ENCODE measurements around the gene PPP6R2. TPM values are rescaled to one million over a fixed set of nuclear protein-coding genes. Genes with fewer than 3 reads are reported as not detected.

PPP6R2 gene
- total RNA-seq, 2 donors from 2014 or later, result 80.6 to 107 TPM

- WGBS, result 94% methylated on average over 41 of the region's 41 CpGs
- intact Hi-C loops (cut with DNase I), result no loop called here
Observed at GRCh38 chr22:50459496-50460140, 116.5 kb downstream of the PPP6R2 start.

GRCh38 chr22:50460938-50461337, 117.8 kb downstream of the PPP6R2 start:
- H3K4me3 ChIP-seq, result no peak overlapping the region
- no peak overlapping the region for H3K27ac ChIP-seq
- peaks cover 11% of the 10 kb centered on the region for H3K4me1 ChIP-seq (replicated peaks)
- DNase-seq (ENCODE audit: low spot score), result peak; percentile 69
- H3K27me3 ChIP-seq (replicated peaks; ENCODE audit: insufficient read depth), result no peaks in the 10 kb centered on the region
- intact Hi-C loops (cut with DNase I), result no loop called here
- WGBS, result 55% methylated on average over 17 of the region's 17 CpGs
- TF ChIP-seq POLR2A (IDR thresholded peaks at IDR 0.05), result no peak
- TF ChIP-seq POLR2AphosphoS5 (IDR thresholded peaks at IDR 0.05), result peak; percentile 78
- peaks cover 28 to 75% of the 10 kb centered on the region in 2 donors for H3K36me3 ChIP-seq
- H3K9me3 ChIP-seq, result no peaks in the 10 kb centered on the region

More at GRCh38 chr22:50459496-50460140, 116.5 kb downstream of the PPP6R2 start:
- H3K27me3 ChIP-seq (replicated peaks; ENCODE audit: insufficient read depth), result no peaks in the 10 kb centered on the region
- H3K4me3 ChIP-seq, result no peak overlapping the region
- no peaks in the 10 kb centered on the region for H3K9me3 ChIP-seq
- peaks cover 32 to 71% of the 10 kb centered on the region in 2 donors for H3K36me3 ChIP-seq
- TF ChIP-seq POLR2A (IDR thresholded peaks at IDR 0.05) (no peak), CTCF (IDR thresholded peaks at IDR 0.05) (no peak), POLR2AphosphoS5 (IDR thresholded peaks at IDR 0.05) (no peak)
- DNase-seq (ENCODE audit: low spot score), result no peak
- peaks cover 11% of the 10 kb centered on the region for H3K4me1 ChIP-seq (replicated peaks)
- no peak overlapping the region for H3K27ac ChIP-seq

GRCh38 chr22:50461536-50461935, 118.4 kb downstream of the PPP6R2 start:
- no peak overlapping the region for H3K4me3 ChIP-seq
- H3K9me3 ChIP-seq, result no peaks in the 10 kb centered on the region
- H3K36me3 ChIP-seq, result peaks cover 29 to 75% of the 10 kb centered on the region in 2 donors
- no peak for DNase-seq (ENCODE audit: low spot score)
- H3K27me3 ChIP-seq (replicated peaks; ENCODE audit: insufficient read depth), result no peaks in the 10 kb centered on the region
- H3K27ac ChIP-seq, result no peak overlapping the region
- intact Hi-C loops (cut with DNase I), result no loop called here
- no peak for TF ChIP-seq CTCF (IDR thresholded peaks at IDR 0.05)
- TF ChIP-seq POLR2A (IDR thresholded peaks at IDR 0.05), result no peak
- TF ChIP-seq POLR2AphosphoS5 (IDR thresholded peaks at IDR 0.05), result no peak
- WGBS, result 89% methylated on average over 26 of the region's 26 CpGs
- peaks cover 11% of the 10 kb centered on the region for H3K4me1 ChIP-seq (replicated peaks)

- 85% methylated on average over 25 of the region's 30 CpGs for WGBS
- H3K36me3 ChIP-seq, result peaks cover 33 to 80% of the 10 kb centered on the region in 2 donors
- H3K27me3 ChIP-seq (replicated peaks; ENCODE audit: insufficient read depth), result no peaks in the 10 kb centered on the region
- TF ChIP-seq CTCF (IDR thresholded peaks at IDR 0.05), result no peak
- no peak for TF ChIP-seq POLR2AphosphoS5 (IDR thresholded peaks at IDR 0.05)
- no peak for TF ChIP-seq POLR2A (IDR thresholded peaks at IDR 0.05)
- peaks cover 11% of the 10 kb centered on the region for H3K4me1 ChIP-seq (replicated peaks)
- no peak overlapping the region for H3K27ac ChIP-seq
- H3K4me3 ChIP-seq, result no peak overlapping the region
- H3K9me3 ChIP-seq, result no peaks in the 10 kb centered on the region
- intact Hi-C loops (cut with DNase I), result no loop called here
- DNase-seq (ENCODE audit: low spot score), result no peak
Observed at GRCh38 chr22:50461979-50462540, 118.9 kb downstream of the PPP6R2 start.

GRCh38 chr22:50463188-50463900, 120.2 kb downstream of the PPP6R2 start:
- WGBS, result 90% methylated on average over 28 of the region's 28 CpGs
- intact Hi-C loops (cut with DNase I), result no loop called here

More at GRCh38 chr22:50463188-50463900, 120.2 kb downstream of the PPP6R2 start:
- DNase-seq (ENCODE audit: low spot score), result no peak
- TF ChIP-seq POLR2AphosphoS5 (IDR thresholded peaks at IDR 0.05) (no peak), POLR2A (IDR thresholded peaks at IDR 0.05) (no peak), CTCF (IDR thresholded peaks at IDR 0.05) (no peak)
- Histone ChIP-seq H3K27ac (no peak overlapping the region), H3K27me3 (replicated peaks; ENCODE audit: insufficient read depth) (no peaks in the 10 kb centered on the region), H3K36me3 (peaks cover 34 to 78% of the 10 kb centered on the region in 2 donors), H3K4me1 (replicated peaks) (peaks cover 11% of the 10 kb centered on the region), H3K9me3 (no peaks in the 10 kb centered on the region), H3K4me3 (no peak overlapping the region)
